NCI-H2171 treated with DMSO at 0.1 percent for 48 hours (cell line): ENCODE results near the gene ANO9.

Experiments
- DNase-seq: peaks from one replicate; lab custom pipeline; 2025; lab: John Stamatoyannopoulos, UW

Gene ANO9

GRCh38 chr11:384511-384910 lies 57.3 kb downstream of the ANO9 start:
- no peak for DNase-seq

- no peak for DNase-seq
Observed at GRCh38 chr11:383431-383830, 58.4 kb downstream of the ANO9 start.

- no peak for DNase-seq
Observed at GRCh38 chr11:382081-382629, 59.7 kb downstream of the ANO9 start.

GRCh38 chr11:381501-382072 lies 60.2 kb downstream of the ANO9 start:
- DNase-seq, result no peak

- DNase-seq, result no peak
Observed at GRCh38 chr11:380996-381395, 60.8 kb downstream of the ANO9 start.

GRCh38 chr11:380491-380890 lies 61.3 kb downstream of the ANO9 start:
- DNase-seq, result no peak

- DNase-seq, result no peak
Observed at GRCh38 chr11:380095-380480, 61.7 kb downstream of the ANO9 start.

- DNase-seq, result no peak
Observed at GRCh38 chr11:379205-380094, 62.4 kb downstream of the ANO9 start.

GRCh38 chr11:377883-378500 lies 63.8 kb downstream of the ANO9 start:
- no peak for DNase-seq

- no peak for DNase-seq
Observed at GRCh38 chr11:377174-377865, 64.5 kb downstream of the ANO9 start.

GRCh38 chr11:376531-377173 lies 65.2 kb downstream of the ANO9 start:
- DNase-seq, result no peak

- no peak for DNase-seq
Observed at GRCh38 chr11:375065-376025, 66.5 kb downstream of the ANO9 start.

- no peak for DNase-seq
Observed at GRCh38 chr11:373716-374551, 67.9 kb downstream of the ANO9 start.

- DNase-seq, result no peak
Observed at GRCh38 chr11:372809-373715, 68.7 kb downstream of the ANO9 start.

GRCh38 chr11:371716-372590 lies 69.9 kb downstream of the ANO9 start:
- DNase-seq, result peak; percentile 48

GRCh38 chr11:371051-371450 lies 70.8 kb downstream of the ANO9 start:
- no peak for DNase-seq

GRCh38 chr11:370070-370941 lies 71.5 kb downstream of the ANO9 start:
- peak; percentile 11 for DNase-seq
